ENCODE measurements around the gene NR0B2. TPM values are rescaled to one million over a fixed set of nuclear protein-coding genes. Genes with fewer than 3 reads are reported as not detected.

NR0B2 gene
- polyA plus RNA-seq, 1 donor from 2014 or later: not detected

DNA sequence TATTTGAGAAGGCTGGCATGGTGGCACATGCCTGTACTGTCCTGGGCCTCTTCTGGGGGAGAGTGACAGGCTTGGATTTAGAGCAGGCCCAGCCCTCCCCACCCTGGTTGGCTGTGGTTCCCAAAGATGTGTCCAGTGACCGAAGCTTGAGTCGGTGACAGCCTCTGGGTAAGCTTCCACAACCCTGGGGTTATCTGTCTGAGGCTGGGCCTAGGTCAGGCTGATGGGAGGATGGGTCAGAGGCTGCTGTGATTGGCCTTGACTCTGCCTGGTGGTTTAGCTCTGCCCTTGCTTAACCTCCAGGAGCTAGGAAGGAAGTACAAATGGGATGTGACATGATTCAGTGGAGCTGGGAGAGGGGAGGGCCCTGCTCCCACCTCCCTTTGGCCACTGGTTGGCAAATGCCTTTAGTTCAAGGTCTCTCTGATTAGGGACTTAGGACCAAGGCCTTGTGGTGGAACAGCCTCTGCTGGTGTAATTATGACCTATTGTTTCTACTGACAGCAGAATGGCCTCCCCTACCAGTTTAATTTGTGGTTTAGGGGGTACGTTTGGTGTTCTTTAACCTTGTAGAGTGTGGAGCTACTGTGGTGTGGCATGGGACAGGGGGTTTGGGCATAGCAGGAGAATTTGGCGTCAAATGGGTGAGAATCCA, 24.4 kb upstream of the NR0B2 start (continued):
- TF ChIP-seq REST (IDR thresholded peaks at IDR 0.05; ENCODE audit: borderline replicate concordance): no peak

DNA sequence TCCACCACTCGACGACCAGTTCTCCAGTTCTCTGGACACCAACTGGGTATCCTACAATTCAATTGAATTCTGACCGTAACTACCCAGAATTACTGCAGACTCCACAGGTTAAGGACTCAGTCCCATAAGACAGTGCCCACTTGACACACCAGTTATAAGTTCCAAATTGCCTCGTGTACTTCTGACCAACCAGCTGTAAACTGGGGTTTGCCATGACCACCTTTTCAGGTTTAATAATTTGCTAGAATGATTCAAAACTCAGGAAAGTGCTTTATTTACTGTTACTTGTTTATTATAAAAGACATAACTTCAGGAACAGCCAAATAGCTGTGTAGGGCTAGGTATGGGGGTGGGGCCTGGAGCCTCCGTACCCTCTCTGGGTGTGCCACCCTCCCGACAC, 23.0 kb upstream of the NR0B2 start:
- Histone ChIP-seq H2AFZ (ENCODE audit: low read depth, low read length) (no peak overlapping the region), H3K9me2 (ENCODE audit: insufficient read depth, low read length) (no peaks in the 10 kb centered on the region), H3K79me2 (replicated peaks; ENCODE audit: insufficient read depth, low read length) (no peaks in the 10 kb centered on the region), H3K4me2 (ENCODE audit: low read length) (no peak overlapping the region), H3K27me3 (ENCODE audit: insufficient read depth, low read depth, low read length) (no peaks in the 10 kb centered on the region), H3K27ac (ENCODE audit: low read length) (no peak overlapping the region), H3K9ac (ENCODE audit: low read length) (no peak overlapping the region), H3K9me3 (ENCODE audit: low read length) (no peaks in the 10 kb centered on the region), H4K20me1 (ENCODE audit: insufficient read depth) (no peaks in the 10 kb centered on the region), H3F3A (ENCODE audit: insufficient read depth, low read length, poor library complexity, severe bottlenecking) (no peaks in the 10 kb centered on the region), H3K36me3 (ENCODE audit: insufficient read depth, low read length) (no peaks in the 10 kb centered on the region), H3K4me3 (ENCODE audit: low read length) (no peak overlapping the region)
- TF ChIP-seq, protein P1, sequence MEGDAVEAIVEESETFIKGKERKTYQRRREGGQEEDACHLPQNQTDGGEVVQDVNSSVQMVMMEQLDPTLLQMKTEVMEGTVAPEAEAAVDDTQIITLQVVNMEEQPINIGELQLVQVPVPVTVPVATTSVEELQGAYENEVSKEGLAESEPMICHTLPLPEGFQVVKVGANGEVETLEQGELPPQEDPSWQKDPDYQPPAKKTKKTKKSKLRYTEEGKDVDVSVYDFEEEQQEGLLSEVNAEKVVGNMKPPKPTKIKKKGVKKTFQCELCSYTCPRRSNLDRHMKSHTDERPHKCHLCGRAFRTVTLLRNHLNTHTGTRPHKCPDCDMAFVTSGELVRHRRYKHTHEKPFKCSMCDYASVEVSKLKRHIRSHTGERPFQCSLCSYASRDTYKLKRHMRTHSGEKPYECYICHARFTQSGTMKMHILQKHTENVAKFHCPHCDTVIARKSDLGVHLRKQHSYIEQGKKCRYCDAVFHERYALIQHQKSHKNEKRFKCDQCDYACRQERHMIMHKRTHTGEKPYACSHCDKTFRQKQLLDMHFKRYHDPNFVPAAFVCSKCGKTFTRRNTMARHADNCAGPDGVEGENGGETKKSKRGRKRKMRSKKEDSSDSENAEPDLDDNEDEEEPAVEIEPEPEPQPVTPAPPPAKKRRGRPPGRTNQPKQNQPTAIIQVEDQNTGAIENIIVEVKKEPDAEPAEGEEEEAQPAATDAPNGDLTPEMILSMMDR (IDR thresholded peaks at IDR 0.05; ENCODE audit: poor library complexity, severe bottlenecking): no peak
- no peak for TF ChIP-seq EZH2 (IDR thresholded peaks at IDR 0.05; ENCODE audit: borderline replicate concordance, insufficient read depth, low read length, poor library complexity, severe bottlenecking)

- Histone ChIP-seq H3F3A (ENCODE audit: insufficient read depth, low read length, poor library complexity, severe bottlenecking) (no peaks in the 10 kb centered on the region), H3K27me3 (ENCODE audit: insufficient read depth, low read depth, low read length) (no peaks in the 10 kb centered on the region), H3K9me3 (ENCODE audit: low read length) (no peaks in the 10 kb centered on the region), H3K9me2 (ENCODE audit: insufficient read depth, low read length) (no peaks in the 10 kb centered on the region), H4K20me1 (ENCODE audit: insufficient read depth) (no peaks in the 10 kb centered on the region), H3K4me2 (ENCODE audit: low read length) (no peak overlapping the region), H3K36me3 (ENCODE audit: insufficient read depth, low read length) (peaks cover 11% of the 10 kb centered on the region), H2AFZ (ENCODE audit: low read depth, low read length) (no peak overlapping the region), H3K27ac (ENCODE audit: low read length) (no peak overlapping the region), H3K79me2 (replicated peaks; ENCODE audit: insufficient read depth, low read length) (no peaks in the 10 kb centered on the region), H3K9ac (ENCODE audit: low read length) (no peak overlapping the region), H3K4me3 (ENCODE audit: low read length) (no peak overlapping the region)
- TF ChIP-seq MXI1 (conservative IDR thresholded peaks at IDR 0.05; ENCODE audit: poor library complexity, severe bottlenecking): no peak
- TF ChIP-seq EP300 (conservative IDR thresholded peaks at IDR 0.05; ENCODE audit: poor library complexity, severe bottlenecking): no peak
- no peak for TF ChIP-seq SMC3 (conservative IDR thresholded peaks at IDR 0.05; ENCODE audit: poor library complexity)
- TF ChIP-seq EZH2 (IDR thresholded peaks at IDR 0.05; ENCODE audit: borderline replicate concordance, insufficient read depth, low read length, poor library complexity, severe bottlenecking): no peak
- TF ChIP-seq, protein P1 (IDR thresholded peaks at IDR 0.05; ENCODE audit: poor library complexity, severe bottlenecking): no peak
- no peak for TF ChIP-seq TAF1 (IDR thresholded peaks at IDR 0.05; ENCODE audit: low read depth)
- TF ChIP-seq REST (IDR thresholded peaks at IDR 0.05; ENCODE audit: borderline replicate concordance): no peak
Observed at GRCh38 chr1:26932531-26932930, 18.8 kb upstream of the NR0B2 start.
